Astrocyte of the cerebellum (primary cell): ENCODE measurements around the gene SBK3.

Experiments used
- DNase-seq: peaks from one replicate; pipeline ENCODE4 v3.0.0-alpha.2; 2011; ENCODE audit warnings: low read depth
- H3K4me3 ChIP-seq: 2 replicates; pipeline ENCODE4 v1.5.1; 2011; ENCODE audit warnings: mild to moderate bottlenecking, low read depth, low read length, moderate library complexity
- CTCF ChIP-seq: IDR thresholded peaks from 2 replicates; pipeline ENCODE4 v1.5.1; 2012; ENCODE audit warnings: low read length, low read depth, moderate library complexity, mild to moderate bottlenecking; ENCODE audit errors: missing control alignments
- in situ Hi-C: cut with HindIII; loops from 2 replicates; pipeline ENCODE4 v1.10.0; 2017; ENCODE audit warnings: low sequenced_read_pairs

SBK3 gene

GRCh38 chr19:55539090-55539984 is 6.0 kb downstream of the SBK3 start:
- H3K4me3 ChIP-seq = no peak overlapping the region
- in situ Hi-C loops = no loop called here
- DNase-seq = no peak
- no peak for TF ChIP-seq CTCF

- in situ Hi-C loops = no loop called here
- no peak for TF ChIP-seq CTCF
- no peak for DNase-seq
- H3K4me3 ChIP-seq = no peak overlapping the region
Measured at GRCh38 chr19:55538132-55538531, 7.2 kb downstream of the SBK3 start.

- no peak for TF ChIP-seq CTCF
- DNase-seq = no peak
- in situ Hi-C loops = no loop called here
- no peak overlapping the region for H3K4me3 ChIP-seq
Measured at GRCh38 chr19:55537741-55538111, 7.6 kb downstream of the SBK3 start.

- peak; percentile 20 for TF ChIP-seq CTCF
- in situ Hi-C loops = no loop called here
Measured at GRCh38 chr19:55536951-55537740, 8.2 kb downstream of the SBK3 start, which contains the start of gene SBK2. Gene SBK2 (minus strand): TSS chr19:55537133. CDS start chr19:55536294, 839 bp downstream.

GRCh38 chr19:55536366-55536765 is 9.0 kb downstream of the SBK3 start:
- no peak overlapping the region for H3K4me3 ChIP-seq
- in situ Hi-C loops = no loop called here
- TF ChIP-seq CTCF = no peak
- no peak for DNase-seq

More at GRCh38 chr19:55536951-55537740, 8.2 kb downstream of the SBK3 start, which contains the start of gene SBK2:
- H3K4me3 ChIP-seq = no peak within 1 kb of the TSS
- no peak for DNase-seq

GRCh38 chr19:55535965-55536350 is 9.4 kb downstream of the SBK3 start:
- no peak for DNase-seq
- TF ChIP-seq CTCF = no peak
- H3K4me3 ChIP-seq = no peak overlapping the region
- in situ Hi-C loops = no loop called here
